Smooth muscle cell of bladder (primary cell): ENCODE measurements around the gene MYPN. TPM values are rescaled to one million over a fixed set of nuclear protein-coding genes. Genes with fewer than 3 reads are reported as not detected.

Source experiments
- total RNA-seq: library from RNA; depleted of rRNA; stranded (reverse); fragments of >200 nt; gene quantifications from 2 replicates; pipeline ENCODE4 v1.2.3, GENCODE V29; 2014

The MYPN gene, protein sequence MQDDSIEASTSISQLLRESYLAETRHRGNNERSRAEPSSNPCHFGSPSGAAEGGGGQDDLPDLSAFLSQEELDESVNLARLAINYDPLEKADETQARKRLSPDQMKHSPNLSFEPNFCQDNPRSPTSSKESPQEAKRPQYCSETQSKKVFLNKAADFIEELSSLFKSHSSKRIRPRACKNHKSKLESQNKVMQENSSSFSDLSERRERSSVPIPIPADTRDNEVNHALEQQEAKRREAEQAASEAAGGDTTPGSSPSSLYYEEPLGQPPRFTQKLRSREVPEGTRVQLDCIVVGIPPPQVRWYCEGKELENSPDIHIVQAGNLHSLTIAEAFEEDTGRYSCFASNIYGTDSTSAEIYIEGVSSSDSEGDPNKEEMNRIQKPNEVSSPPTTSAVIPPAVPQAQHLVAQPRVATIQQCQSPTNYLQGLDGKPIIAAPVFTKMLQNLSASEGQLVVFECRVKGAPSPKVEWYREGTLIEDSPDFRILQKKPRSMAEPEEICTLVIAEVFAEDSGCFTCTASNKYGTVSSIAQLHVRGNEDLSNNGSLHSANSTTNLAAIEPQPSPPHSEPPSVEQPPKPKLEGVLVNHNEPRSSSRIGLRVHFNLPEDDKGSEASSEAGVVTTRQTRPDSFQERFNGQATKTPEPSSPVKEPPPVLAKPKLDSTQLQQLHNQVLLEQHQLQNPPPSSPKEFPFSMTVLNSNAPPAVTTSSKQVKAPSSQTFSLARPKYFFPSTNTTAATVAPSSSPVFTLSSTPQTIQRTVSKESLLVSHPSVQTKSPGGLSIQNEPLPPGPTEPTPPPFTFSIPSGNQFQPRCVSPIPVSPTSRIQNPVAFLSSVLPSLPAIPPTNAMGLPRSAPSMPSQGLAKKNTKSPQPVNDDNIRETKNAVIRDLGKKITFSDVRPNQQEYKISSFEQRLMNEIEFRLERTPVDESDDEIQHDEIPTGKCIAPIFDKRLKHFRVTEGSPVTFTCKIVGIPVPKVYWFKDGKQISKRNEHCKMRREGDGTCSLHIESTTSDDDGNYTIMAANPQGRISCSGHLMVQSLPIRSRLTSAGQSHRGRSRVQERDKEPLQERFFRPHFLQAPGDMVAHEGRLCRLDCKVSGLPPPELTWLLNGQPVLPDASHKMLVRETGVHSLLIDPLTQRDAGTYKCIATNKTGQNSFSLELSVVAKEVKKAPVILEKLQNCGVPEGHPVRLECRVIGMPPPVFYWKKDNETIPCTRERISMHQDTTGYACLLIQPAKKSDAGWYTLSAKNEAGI (N-terminal part only)
- total RNA-seq = 0.09 and 0.14 TPM in 2 replicates

DNA sequence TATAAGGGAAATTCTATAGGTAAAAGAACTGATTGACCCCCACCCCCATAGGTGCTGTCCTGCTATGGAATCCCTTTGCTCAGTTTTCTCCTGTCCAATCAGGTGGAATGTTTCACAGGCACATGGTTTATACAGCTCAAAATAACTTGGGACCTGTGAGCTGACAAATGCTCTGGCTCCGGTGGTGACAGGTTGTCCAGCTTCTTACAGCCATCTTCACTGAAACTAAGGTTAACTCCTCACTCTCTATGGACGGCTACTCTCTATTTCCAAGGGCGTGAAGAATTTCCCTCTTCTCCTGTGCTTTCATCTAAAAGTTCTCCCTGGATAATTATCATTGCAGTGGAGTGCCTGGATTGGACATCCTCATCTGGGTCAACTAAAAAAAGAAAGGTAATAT, at the start of gene MYPN:
MYPN (plus strand) TSS at position 158 of the 400 bp plus-strand sequence. CDS start 11,951 bp downstream, outside the sequence.

DNA sequence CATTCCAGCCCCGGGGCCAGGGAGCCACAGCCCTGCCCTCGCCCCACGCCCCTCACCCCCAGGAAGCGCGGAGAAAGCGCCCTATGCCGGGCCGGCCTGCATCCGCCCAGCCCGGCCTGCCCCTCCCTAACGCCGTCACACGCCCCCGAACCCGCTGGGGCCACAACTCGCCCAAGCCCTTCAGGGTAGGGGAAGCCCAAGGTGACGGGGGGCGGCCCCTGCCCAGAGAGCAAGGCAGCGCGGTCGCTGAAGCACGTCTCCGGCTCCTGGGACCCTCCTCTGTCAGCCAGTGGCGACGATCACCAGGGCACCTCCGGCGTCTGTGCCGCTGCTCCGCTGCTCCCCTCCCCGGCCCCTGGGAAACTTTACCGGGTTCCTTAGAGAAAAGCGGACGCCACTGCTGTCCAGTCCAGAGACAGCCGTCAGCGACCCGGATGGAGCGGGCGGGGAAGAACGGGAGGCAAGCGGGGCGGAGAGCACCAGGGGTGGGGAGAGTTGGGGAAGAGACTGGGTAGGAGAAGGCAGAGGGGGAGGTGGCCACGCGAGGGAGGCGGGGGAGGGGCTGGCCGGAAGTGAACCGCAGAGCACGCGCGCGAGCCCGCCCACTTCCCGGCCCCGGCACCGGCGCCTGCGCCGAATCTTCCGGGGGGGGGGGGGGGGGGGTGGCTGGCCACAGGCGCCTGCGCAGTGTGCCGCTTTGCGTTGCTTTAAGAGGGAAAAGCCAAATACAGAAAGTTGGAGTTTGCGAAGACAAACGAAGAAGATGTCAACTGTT, 34.3 kb upstream of the MYPN start, which contains the start of gene HERC4:
HERC4 (minus strand) TSS at position 509 of the 775 bp plus-strand sequence. CDS start 2,175 bp downstream, outside the sequence.

DNA sequence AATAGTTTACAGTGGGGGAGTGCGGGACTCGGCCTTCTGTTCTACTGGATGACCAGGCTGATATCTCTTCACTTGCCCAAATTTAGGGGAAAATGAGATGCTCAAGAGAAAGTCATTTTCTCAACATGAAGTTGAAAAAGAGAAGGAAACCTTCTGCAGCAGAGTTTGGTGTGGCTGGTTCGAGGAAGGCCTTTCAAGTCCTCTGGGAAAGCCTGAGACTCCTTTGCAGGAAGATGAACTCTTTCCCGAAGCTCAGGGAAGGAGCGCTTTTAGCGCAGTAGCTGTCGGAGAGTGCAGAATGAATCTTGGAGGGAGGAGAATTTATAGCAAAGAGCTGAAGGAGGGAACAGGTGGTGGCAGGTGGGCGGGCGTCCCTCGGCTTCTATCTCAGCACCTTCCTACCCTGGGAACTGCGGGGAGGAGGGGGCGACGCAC, 122.5 kb downstream of the MYPN start, which contains the start of gene ATOH7:
ATOH7 (minus strand) TSS at position 297 of the 435 bp plus-strand sequence. CDS start 436 bp downstream, outside the sequence.

Other genes with a start within 250 kb of the MYPN start
- 12.9 and 13.9 TPM in 2 replicates for gene SIRT1, start 224.8 kb upstream of the MYPN start, total RNA-seq
- 57.3 and 67.2 TPM in 2 replicates for gene HERC4, start 34.2 kb upstream of the MYPN start, total RNA-seq
- gene ATOH7, start 122.6 kb downstream of the MYPN start, total RNA-seq = 0.09 TPM in 1 of 2 replicates, not detected in the other
- gene HNRNPH3, start 222.6 kb downstream of the MYPN start, total RNA-seq = 15.9 and 16.6 TPM in 2 replicates
- gene PBLD, start 223.4 kb downstream of the MYPN start, total RNA-seq = 3.4 and 6.7 TPM in 2 replicates